ENCODE measurements around the gene TMEM88. TPM values are rescaled to one million over a fixed set of nuclear protein-coding genes. Genes with fewer than 3 reads are reported as not detected.
A peak's percentile ranks its signal among the peaks of the same experiment; 100 is the strongest.

Gene TMEM88
- total and polyA plus RNA-seq, 2 donors (not counting 1 experiment from before 2014, with no cell fraction given): 5.1 to 9.5 TPM

DNA sequence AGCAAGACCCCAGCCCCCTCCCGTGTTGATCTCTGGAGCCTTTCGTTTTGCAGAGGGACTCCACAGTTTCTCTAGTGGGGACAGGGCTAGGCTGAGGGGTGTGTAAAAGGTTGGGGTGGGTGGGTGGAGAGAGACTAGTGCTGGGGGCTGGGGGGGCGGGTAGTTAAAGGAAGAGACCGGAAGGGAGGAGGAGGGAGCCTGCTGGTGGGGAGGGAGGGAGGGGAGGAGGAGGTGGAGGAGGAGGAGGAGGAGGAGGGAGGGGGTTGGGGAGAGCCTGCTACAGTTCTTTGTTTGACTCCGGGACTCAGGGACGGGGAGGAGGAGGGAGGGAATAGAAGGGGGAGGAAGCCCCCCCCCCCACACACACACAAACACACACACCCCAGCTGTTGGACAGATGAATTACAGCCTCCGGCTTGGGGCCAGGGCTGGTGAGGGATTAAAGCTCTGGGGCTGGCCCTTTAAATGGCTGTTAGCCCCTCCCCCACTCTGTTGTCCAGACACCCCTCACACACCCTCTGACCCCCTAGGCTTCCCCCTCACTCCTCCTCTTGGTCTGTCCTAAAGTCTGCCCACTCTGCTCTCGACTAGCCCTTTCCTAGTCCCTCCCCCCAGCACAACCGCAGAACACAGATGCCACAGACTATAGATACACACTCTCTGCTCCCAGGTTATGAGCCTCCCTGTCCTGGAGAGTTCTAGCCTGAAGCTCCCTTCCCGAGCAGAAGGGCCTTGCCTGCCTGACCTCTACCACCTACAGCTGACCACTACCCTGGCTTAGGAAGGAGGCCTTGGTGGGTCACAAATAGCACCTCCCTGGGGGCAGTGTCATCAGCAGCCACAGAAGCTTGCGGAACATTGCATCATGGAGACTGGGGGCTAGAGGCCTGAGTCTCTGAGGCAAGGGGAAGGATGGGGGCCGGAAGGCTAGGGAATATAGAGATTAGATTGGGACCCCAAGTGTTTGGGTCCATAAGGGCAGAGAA, 16.5 kb upstream of the TMEM88 start:
- Histone ChIP-seq H3K9me3 (ENCODE audit: control extremely low read depth in 1 of 3, control insufficient read depth in 2 of 3, insufficient read depth in 1 of 3, low read length in 2 of 3) (peaks cover 0 to 4% (median 0%) of the 10 kb centered on the region in 3 donors), H3K36me3 (replicated peaks in 1 of 2; ENCODE audit: control extremely low read depth in 1 of 2, control insufficient read depth in 1 of 2, extremely low read depth in 1 of 2, insufficient read depth in 2 of 2, low read length in 1 of 2) (no peaks in the 10 kb centered on the region), H3K4me2 (replicated peaks; ENCODE audit: low read depth, low read length, poor library complexity, severe bottlenecking) (peak overlapping the region; percentile 99), H3K79me2 (ENCODE audit: control insufficient read depth, insufficient read depth, low read length) (peaks cover 24% of the 10 kb centered on the region), H2AFZ (ENCODE audit: insufficient read depth, low read depth, low read length, poor library complexity, severe bottlenecking) (no peak overlapping the region), H3K4me3 (ENCODE audit: control extremely low read depth in 1 of 5, extremely low read depth in 1 of 5, insufficient read depth in 1 of 5, low read depth in 2 of 5, low read length in 4 of 5) (peak overlapping the region in 2 of 5 experiments; percentile 16), H3K27ac (ENCODE audit: low read length in 2 of 2) (peak overlapping the region; percentile 11 to 100), H4K20me1 (ENCODE audit: control insufficient read depth, insufficient read depth, low read length, poor library complexity, severe bottlenecking) (peaks cover 30% of the 10 kb centered on the region), H3K9ac (ENCODE audit: low read length) (no peak overlapping the region), H3K27me3 (replicated peaks in 1 of 4; ENCODE audit: control extremely low read depth in 1 of 4, control insufficient read depth in 3 of 4, insufficient read depth in 4 of 4, low read length in 3 of 4) (no peaks in the 10 kb centered on the region), H3K4me1 (ENCODE audit: control insufficient read depth in 2 of 2, insufficient read depth in 2 of 2, low read length in 2 of 2) (peaks cover 45 to 76% of the 10 kb centered on the region in 2 donors)
- Mint-ChIP-seq H3K4me3 (peak overlapping the region; percentile 99), H3K4me1 (peaks cover 63% of the 10 kb centered on the region), H3K27ac (peak overlapping the region; percentile 70), H3K27me3 (peaks cover 3% of the 10 kb centered on the region), H3K9me3 (ENCODE audit: insufficient read depth) (no peaks in the 10 kb centered on the region)
- WGBS (ENCODE audit: insufficient coverage): 32% methylated on average over 8 of the region's 12 CpGs
- ChIA-PET POLR2A (interaction anchor here (1.4 kb wide), 1 partner anchor 19 kb away, joined by 5 read pairs; the partner anchor contains the start of genes CYB5D1 and NAA38), CTCF (interaction anchor here (0.5 to 5.3 kb wide), 15 partner anchors 11 to 572 kb away, joined by 3 to 53 read pairs (median 4); partner anchors contain the start of genes CNTROB, CYB5D1, NAA38 and RNF227)
- intact Hi-C loops (cut with micrococcal nuclease): loop anchor here (10.0 kb wide), 2 partner anchors 824 to 1184 kb away; partner anchors contain the start of genes C17orf100, MED31 and RNASEK
- no peak for TF ChIP-seq EZH2 (IDR thresholded peaks at IDR 0.05; ENCODE audit: borderline replicate concordance, insufficient read depth, low read depth, low read length, poor library complexity, severe bottlenecking)
- TF ChIP-seq, protein P1, sequence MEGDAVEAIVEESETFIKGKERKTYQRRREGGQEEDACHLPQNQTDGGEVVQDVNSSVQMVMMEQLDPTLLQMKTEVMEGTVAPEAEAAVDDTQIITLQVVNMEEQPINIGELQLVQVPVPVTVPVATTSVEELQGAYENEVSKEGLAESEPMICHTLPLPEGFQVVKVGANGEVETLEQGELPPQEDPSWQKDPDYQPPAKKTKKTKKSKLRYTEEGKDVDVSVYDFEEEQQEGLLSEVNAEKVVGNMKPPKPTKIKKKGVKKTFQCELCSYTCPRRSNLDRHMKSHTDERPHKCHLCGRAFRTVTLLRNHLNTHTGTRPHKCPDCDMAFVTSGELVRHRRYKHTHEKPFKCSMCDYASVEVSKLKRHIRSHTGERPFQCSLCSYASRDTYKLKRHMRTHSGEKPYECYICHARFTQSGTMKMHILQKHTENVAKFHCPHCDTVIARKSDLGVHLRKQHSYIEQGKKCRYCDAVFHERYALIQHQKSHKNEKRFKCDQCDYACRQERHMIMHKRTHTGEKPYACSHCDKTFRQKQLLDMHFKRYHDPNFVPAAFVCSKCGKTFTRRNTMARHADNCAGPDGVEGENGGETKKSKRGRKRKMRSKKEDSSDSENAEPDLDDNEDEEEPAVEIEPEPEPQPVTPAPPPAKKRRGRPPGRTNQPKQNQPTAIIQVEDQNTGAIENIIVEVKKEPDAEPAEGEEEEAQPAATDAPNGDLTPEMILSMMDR (IDR thresholded peaks at IDR 0.05): no peak
- ATAC-seq (ENCODE audit: low read depth): no peak
- peak; percentile 62 for DNase-seq
